ENCODE measurements around the gene ZNF446. TPM values are rescaled to one million over a fixed set of nuclear protein-coding genes. Genes with fewer than 3 reads are reported as not detected.

ZNF446 gene
- total and polyA plus RNA-seq, 9 of the 15 experiments (the other 6 are each of a cell fraction or from before 2014, with no cell fraction given), result 0.07 to 4.8 (median 1.2) TPM

DNA sequence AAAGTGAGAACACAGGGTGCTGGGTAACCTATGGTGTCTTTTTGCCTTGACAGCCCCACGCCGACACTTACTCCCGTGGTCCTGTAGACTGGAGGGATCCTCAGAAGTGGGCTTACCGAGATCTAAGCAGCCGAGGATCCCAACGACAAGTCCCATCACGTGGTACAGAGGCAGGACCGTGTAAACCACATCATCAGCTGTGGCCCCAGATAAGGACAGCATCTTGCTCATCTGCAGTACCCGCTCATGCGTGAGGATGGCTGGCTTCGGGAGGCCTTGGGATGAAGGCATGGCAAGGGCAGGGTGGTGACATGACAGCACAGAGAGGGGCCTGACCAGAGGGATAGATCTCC, 33.6 kb downstream of the ZNF446 start (continued):
- TF ChIP-seq CREM (IDR thresholded peaks at IDR 0.05; ENCODE audit: low read depth) (peak; percentile 74), TOE1 (IDR thresholded peaks at IDR 0.05; ENCODE audit: borderline replicate concordance) (peak; percentile 80; the same call in 1 of the 2 replicates), TOE1 (CRISPR knock-in tag; IDR thresholded peaks at IDR 0.05; ENCODE audit: borderline replicate concordance, low read depth) (no peak), SRSF3 (IDR thresholded peaks at IDR 0.05; ENCODE audit: insufficient read depth, low read length) (no peak), NFIX (CRISPR knock-in tag; IDR thresholded peaks at IDR 0.05; ENCODE audit: low read depth) (no peak), ZNF263 (CRISPR knock-in tag; IDR thresholded peaks at IDR 0.05; ENCODE audit: borderline replicate concordance) (no peak), BCL6 (CRISPR knock-in tag; IDR thresholded peaks at IDR 0.05) (no peak), FOSL1 (tag; conservative IDR thresholded peaks at IDR 0.05) (peak; percentile 29; the same call in 1 of the 2 replicates), CREB1 (IDR thresholded peaks at IDR 0.05) (no peak), CREB1 (CRISPR knock-in tag; IDR thresholded peaks at IDR 0.05) (peak; percentile 37; the same call in 1 of the 2 replicates), FOXJ3 (CRISPR knock-in tag; IDR thresholded peaks at IDR 0.05) (no peak), MTA2 (IDR thresholded peaks at IDR 0.05; ENCODE audit: low read depth) (no peak), RCOR1 (IDR thresholded peaks at IDR 0.05; ENCODE audit: borderline replicate concordance in 1 of 2, low read depth in 2 of 2, low read length in 2 of 2) (peak in 1 of 2 experiments; percentile 93; a peak in 2 of 4 replicates)
- TF ChIP-seq, protein P1, sequence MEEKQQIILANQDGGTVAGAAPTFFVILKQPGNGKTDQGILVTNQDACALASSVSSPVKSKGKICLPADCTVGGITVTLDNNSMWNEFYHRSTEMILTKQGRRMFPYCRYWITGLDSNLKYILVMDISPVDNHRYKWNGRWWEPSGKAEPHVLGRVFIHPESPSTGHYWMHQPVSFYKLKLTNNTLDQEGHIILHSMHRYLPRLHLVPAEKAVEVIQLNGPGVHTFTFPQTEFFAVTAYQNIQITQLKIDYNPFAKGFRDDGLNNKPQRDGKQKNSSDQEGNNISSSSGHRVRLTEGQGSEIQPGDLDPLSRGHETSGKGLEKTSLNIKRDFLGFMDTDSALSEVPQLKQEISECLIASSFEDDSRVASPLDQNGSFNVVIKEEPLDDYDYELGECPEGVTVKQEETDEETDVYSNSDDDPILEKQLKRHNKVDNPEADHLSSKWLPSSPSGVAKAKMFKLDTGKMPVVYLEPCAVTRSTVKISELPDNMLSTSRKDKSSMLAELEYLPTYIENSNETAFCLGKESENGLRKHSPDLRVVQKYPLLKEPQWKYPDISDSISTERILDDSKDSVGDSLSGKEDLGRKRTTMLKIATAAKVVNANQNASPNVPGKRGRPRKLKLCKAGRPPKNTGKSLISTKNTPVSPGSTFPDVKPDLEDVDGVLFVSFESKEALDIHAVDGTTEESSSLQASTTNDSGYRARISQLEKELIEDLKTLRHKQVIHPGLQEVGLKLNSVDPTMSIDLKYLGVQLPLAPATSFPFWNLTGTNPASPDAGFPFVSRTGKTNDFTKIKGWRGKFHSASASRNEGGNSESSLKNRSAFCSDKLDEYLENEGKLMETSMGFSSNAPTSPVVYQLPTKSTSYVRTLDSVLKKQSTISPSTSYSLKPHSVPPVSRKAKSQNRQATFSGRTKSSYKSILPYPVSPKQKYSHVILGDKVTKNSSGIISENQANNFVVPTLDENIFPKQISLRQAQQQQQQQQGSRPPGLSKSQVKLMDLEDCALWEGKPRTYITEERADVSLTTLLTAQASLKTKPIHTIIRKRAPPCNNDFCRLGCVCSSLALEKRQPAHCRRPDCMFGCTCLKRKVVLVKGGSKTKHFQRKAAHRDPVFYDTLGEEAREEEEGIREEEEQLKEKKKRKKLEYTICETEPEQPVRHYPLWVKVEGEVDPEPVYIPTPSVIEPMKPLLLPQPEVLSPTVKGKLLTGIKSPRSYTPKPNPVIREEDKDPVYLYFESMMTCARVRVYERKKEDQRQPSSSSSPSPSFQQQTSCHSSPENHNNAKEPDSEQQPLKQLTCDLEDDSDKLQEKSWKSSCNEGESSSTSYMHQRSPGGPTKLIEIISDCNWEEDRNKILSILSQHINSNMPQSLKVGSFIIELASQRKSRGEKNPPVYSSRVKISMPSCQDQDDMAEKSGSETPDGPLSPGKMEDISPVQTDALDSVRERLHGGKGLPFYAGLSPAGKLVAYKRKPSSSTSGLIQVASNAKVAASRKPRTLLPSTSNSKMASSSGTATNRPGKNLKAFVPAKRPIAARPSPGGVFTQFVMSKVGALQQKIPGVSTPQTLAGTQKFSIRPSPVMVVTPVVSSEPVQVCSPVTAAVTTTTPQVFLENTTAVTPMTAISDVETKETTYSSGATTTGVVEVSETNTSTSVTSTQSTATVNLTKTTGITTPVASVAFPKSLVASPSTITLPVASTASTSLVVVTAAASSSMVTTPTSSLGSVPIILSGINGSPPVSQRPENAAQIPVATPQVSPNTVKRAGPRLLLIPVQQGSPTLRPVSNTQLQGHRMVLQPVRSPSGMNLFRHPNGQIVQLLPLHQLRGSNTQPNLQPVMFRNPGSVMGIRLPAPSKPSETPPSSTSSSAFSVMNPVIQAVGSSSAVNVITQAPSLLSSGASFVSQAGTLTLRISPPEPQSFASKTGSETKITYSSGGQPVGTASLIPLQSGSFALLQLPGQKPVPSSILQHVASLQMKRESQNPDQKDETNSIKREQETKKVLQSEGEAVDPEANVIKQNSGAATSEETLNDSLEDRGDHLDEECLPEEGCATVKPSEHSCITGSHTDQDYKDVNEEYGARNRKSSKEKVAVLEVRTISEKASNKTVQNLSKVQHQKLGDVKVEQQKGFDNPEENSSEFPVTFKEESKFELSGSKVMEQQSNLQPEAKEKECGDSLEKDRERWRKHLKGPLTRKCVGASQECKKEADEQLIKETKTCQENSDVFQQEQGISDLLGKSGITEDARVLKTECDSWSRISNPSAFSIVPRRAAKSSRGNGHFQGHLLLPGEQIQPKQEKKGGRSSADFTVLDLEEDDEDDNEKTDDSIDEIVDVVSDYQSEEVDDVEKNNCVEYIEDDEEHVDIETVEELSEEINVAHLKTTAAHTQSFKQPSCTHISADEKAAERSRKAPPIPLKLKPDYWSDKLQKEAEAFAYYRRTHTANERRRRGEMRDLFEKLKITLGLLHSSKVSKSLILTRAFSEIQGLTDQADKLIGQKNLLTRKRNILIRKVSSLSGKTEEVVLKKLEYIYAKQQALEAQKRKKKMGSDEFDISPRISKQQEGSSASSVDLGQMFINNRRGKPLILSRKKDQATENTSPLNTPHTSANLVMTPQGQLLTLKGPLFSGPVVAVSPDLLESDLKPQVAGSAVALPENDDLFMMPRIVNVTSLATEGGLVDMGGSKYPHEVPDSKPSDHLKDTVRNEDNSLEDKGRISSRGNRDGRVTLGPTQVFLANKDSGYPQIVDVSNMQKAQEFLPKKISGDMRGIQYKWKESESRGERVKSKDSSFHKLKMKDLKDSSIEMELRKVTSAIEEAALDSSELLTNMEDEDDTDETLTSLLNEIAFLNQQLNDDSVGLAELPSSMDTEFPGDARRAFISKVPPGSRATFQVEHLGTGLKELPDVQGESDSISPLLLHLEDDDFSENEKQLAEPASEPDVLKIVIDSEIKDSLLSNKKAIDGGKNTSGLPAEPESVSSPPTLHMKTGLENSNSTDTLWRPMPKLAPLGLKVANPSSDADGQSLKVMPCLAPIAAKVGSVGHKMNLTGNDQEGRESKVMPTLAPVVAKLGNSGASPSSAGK (IDR thresholded peaks at IDR 0.05), result peak; percentile 63
- TF ChIP-seq, protein P2, sequence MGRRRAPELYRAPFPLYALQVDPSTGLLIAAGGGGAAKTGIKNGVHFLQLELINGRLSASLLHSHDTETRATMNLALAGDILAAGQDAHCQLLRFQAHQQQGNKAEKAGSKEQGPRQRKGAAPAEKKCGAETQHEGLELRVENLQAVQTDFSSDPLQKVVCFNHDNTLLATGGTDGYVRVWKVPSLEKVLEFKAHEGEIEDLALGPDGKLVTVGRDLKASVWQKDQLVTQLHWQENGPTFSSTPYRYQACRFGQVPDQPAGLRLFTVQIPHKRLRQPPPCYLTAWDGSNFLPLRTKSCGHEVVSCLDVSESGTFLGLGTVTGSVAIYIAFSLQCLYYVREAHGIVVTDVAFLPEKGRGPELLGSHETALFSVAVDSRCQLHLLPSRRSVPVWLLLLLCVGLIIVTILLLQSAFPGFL (CRISPR knock-in tag; IDR thresholded peaks at IDR 0.05), result no peak
- TF ChIP-seq, protein P3, sequence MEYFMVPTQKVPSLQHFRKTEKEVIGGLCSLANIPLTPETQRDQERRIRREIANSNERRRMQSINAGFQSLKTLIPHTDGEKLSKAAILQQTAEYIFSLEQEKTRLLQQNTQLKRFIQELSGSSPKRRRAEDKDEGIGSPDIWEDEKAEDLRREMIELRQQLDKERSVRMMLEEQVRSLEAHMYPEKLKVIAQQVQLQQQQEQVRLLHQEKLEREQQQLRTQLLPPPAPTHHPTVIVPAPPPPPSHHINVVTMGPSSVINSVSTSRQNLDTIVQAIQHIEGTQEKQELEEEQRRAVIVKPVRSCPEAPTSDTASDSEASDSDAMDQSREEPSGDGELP (CRISPR knock-in tag; IDR thresholded peaks at IDR 0.05; ENCODE audit: borderline replicate concordance), result peak; percentile 100
